Measurements from ENCODE around the gene URM1.

DNA sequence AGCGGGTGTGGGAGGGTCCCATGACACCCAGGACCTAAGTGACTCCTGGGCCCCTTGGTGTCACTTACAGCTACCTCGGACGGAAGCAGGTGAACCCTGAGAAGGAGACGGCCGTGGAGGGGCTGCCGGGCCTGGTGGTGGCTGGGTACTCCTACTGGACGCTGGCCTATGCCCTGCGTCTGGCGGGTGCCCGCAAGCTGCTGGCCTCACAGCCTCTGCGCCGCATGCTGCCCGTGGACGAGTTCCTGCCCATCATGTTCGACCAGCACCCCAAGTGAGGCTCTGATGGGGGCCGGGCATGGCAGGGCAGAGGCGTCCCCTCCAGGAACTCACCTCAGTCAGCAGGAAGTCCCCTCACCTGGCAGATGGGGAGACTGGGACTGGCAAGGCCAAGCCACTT lies 63.2 kb downstream of the URM1 start:
- TF ChIP-seq, protein P1, sequence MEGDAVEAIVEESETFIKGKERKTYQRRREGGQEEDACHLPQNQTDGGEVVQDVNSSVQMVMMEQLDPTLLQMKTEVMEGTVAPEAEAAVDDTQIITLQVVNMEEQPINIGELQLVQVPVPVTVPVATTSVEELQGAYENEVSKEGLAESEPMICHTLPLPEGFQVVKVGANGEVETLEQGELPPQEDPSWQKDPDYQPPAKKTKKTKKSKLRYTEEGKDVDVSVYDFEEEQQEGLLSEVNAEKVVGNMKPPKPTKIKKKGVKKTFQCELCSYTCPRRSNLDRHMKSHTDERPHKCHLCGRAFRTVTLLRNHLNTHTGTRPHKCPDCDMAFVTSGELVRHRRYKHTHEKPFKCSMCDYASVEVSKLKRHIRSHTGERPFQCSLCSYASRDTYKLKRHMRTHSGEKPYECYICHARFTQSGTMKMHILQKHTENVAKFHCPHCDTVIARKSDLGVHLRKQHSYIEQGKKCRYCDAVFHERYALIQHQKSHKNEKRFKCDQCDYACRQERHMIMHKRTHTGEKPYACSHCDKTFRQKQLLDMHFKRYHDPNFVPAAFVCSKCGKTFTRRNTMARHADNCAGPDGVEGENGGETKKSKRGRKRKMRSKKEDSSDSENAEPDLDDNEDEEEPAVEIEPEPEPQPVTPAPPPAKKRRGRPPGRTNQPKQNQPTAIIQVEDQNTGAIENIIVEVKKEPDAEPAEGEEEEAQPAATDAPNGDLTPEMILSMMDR (IDR thresholded peaks at IDR 0.05), result no peak
- no peak for TF ChIP-seq POLR2A (IDR thresholded peaks at IDR 0.05)
